IPS-NIHi7 (cell line): ENCODE results near the gene MZT2B.
A peak's percentile ranks its signal among the peaks of the same experiment; 100 is the strongest.
"Not testable (repeated sequence)": the region's sequence is repeated elsewhere in the genome, so short reads cannot be mapped to it uniquely, and the experiment has no call there.

Experiments
- DNase-seq: peaks from one replicate; pipeline ENCODE4 v3.0.0; 2012; ENCODE audit warnings: mixed read lengths; ENCODE audit errors: extremely low spot score

Gene MZT2B

DNA sequence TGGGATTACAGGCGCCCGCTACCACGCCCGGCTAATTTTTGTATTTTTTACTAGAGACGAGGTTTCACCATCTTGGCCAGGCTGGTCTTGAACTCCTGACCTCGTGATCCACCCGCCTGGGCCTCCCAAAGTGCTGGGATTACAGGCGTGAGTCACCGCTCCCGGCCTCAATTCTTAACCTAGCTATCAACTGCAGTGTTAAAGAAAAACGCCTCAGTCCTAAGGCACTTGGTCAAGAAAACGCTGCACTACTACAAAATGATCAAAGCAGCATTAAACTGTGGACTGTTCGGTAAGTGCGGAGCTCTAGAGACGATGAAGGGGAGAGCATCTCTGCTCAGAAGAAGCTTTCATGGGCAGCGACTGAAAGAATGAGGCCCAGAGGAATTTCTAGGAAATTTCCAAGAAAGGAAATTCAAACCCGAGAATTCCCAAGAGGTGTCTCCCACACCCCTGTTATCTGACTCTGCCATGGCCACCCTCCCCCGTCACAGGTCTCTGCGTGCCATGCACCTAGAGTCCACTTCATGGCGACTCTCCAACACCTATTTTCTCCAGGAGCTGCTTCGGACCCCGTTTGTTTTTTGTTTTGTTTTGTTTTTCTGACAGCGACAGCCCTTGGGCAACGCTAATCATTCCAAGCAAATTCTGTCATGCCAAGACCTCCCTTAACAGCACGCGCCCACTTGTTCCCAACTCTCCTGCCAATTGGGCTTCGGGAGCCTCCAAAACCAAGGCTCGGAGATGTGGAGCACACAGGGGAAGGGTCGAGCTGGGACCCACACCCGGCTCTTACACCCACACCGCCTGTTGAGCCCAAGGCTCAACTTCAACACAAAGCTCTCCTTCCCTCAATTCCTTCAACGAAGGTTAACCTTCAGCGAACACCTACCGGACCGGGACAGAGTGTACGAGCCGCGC is 1.4 kb upstream of the MZT2B start:
- DNase-seq = not testable (repeated sequence)

DNA sequence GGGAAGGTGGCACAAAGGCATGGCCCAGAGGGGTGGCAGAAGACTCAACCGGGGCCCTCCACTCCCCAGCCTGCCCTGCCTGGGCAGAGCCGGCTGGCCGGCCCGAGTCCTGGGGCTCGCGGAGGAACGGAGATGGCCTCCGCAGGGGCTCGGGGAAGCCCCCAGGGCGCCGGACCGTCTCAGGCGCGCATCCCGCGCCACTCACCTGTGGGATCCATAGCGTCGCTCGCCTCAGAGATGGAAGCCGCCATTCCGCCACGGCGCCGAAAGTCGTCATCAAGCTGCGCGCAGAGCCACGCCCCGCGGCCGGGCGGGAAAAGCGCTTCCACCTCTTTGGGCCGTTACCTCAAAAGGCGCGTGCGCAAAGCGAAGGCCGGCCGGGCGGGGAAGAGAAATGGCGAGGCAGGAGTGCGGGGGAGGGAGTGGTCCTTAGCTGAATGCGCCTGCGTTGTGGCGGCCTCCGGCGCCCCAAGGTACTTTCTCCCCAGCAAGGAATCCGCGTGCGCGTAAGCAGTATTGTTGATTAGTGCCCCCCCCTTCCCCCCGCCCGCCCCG is 660 bp upstream of the MZT2B start, which contains the start of gene SMPD4:
SMPD4 (minus strand) TSS at position 278 of the 555 bp plus-strand sequence. CDS start 5,010 bp downstream, outside the sequence.
- DNase-seq = peak; percentile 87

DNA sequence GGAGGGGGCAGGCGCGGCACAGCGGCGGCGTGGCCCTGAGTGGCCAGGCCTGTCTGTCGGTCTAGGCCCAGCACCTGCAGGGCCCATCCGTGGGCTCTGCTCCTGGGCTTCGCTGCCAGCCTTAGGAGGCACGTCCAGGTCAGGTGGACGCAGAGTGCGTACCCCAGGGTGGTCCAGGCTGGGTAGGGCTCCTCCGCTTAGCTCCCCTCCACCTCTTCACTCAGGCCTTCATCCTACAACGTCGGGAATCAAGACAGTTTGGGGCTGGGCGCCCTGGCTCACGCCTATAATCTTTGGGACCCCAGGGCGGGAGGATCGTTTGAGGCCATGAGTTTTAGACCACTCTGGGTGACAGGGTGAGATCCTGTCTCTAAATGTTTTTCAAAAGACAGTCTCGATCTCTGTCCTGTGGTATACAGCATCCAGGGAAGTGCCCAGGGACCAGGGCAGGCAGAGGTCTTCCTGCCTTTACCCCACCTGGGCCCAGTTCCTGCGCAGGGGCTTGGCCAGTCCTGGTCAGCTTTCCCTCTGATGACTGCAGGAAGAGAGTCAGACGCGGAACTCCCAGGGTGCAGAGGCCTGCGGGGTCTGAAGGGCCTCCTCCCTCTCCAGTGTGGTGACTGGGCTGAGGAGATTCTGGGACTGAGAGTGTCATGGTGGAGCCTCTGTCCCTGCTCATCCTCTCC is 907 bp downstream of the MZT2B start:
- not testable (repeated sequence) for DNase-seq

DNA sequence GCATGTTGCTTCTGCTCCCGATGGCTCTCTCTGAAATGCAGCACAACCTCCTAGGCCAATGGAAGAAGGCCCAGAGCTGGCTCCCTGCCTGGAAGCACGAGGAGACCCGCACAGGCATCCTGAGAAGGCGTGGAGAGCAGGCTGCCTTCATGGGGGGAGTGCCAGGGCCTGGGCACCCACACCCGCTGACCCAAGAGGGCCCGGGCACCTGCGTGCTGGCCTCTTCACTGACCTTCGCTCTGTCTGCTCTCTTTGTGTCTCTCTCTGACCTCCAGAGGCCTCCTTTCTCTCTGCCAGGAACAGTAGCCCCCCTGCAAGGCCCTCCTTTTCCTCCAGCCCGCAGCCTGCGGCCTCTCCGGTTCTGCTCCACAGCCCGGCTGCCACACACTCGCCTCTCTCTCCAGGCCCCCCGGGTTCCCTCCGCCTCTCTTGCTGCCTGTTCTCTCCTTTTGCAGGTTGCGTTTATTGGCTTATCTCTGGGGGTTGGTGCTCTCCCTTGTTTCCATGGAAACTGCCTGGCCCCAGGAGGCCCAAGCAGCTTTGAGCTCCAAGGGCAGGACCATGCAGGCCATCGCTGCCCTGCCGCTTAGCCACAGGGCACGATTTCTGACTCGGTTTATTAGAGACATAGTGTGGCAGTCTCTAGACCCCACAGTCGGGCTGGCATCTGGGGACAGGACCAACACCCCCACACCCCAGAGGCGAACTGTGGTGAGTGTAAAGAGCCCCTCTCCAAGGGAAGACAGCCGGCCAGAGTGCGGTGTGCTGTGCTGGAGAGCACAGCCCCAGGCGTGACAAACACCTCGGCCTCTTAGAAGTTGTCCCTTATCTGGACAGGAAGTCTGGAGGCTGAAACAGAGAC is 1.7 kb downstream of the MZT2B start:
- DNase-seq = no peak

DNA sequence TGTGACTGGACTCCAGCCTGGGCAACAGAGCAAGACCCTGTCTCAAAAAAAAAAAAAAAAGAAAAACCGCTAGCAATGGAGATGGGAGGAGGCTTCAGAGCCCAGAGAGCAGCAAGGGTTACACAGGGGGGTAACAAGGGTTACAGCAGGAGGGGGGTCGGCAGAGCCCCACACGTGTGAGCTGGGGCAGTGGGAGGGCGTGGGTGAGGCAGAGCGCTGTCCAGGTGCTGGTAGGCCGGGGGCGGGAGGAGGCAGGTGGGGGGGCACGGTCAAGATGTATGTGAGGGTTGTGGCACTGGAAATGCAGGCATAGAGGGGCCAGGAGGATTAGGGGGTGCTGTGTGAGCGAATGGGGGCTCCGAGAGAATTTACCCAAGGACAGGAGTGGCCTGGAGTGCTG is 3.4 kb downstream of the MZT2B start:
- no peak for DNase-seq

DNA sequence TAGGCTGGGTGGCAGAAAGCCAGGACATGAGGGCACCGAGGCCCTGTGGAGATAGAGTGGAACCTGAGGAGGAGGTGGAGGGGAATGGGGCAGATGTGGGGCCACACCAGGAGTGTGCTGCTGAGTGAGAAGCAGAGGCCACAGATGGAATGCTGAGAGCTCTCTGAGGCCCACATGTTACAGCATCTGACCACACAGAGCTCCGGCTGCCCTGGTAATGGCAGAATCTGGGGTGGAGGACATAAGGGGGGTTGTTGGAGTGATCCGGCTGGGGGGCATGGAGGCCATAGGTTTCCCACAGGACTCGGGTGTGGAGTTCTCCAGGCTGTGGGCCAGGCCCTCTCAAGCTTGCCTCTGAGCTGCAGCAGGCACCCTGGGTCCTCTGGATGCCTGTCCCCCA is 3.8 kb downstream of the MZT2B start:
- DNase-seq = no peak

DNA sequence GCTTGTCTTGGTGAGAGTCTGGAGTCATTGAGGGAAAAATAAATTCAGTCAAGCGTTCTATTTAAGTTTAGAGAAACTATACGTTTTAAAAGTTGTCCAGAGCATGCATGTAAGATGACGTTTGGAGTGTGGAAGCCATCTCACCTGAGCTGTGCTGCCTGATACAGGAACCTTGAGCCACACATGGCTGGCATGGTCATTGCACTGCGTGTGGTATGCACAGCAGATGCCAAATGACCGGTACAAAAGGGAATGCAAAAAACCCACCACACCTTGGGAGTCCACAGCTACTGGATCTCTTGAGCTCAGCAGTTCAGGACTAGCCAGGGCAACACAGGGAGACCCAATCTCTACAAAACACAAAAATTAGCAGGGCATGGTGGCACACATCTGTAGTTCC is 4.3 kb downstream of the MZT2B start:
- no peak for DNase-seq

DNA sequence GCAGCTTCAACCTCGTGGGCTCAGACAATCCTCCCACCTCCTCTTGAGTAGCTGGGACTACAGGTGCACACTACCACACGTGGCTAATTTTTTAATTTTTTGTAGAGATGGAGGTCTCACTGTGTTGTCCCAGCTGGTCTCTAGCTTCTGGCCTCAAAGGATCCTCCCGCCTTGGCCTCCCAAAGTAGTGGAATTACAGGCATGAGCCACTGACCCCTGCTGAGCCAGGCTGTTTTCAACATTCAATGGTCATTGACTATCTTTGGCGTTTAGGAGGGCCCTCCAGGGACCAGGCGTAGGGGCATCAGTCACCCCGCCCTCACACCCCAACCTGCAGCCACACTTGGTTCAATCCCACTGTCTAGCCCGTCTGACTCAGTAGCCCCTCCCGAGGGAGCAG is 5.2 kb downstream of the MZT2B start:
- DNase-seq = no peak

DNA sequence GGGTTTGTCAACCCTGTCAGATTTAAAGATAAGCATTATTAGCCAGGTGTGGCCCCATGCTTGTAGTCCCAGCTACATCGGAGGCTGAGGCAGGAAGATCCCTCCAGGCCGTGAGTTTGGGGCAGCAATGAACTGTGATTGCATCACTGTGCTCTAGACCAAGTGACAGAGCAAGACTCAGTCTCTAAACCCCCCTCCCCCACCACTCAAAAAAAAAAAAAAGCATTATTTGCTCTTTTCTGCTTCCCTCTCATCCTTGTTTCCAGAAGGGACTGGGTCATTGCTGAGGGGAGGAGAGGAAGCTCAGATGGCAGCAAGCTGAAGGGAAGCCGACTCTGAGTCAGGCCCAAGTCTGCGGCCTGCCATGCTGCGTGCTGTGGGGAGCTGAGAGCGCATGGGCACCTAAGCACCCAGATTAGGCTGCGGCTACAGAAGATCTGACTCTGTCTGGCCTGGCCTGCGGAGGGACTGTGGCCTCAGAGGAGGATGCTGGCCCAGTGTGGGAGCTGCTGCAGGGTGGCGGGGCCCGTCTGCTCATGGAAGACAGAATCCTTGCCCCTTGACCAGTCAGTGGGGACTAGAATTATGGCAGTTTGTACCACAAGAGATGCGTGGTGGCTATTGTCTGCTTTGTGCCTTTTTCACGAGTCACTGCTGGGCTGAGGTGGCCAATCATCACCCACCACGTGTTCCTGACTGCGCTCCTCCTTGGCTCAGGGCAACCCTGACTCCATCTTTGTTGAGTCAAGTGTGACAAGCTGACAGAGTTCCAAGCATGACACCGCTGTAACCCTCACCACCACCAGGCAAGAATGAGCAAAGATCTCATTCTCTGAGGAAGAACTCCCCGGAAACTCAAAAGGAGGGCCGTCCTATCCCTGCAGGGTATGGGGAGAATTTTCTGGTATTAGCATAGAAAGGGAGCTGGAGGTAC is 6.1 kb downstream of the MZT2B start:
- not testable (repeated sequence) for DNase-seq

DNA sequence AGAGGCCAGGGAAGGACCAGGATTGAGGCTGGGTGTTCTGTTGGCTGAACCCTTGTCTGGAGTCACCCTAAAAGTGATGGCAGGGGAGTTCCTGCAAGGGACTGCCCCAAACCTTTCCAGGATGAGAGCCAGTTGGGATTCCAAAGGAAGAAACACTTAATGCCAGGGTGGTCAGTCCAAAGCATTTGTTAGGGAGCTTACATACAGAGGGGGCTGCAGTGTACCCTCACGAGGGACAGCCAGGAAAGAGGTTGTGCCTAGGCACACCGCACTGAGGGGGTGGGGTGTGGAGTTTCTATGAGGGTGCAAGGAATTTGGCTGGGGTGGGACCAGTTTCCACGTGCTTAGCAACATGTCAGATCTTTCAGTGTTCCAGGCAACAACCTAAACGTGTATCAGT is 6.9 kb downstream of the MZT2B start:
- DNase-seq = not testable (repeated sequence)

DNA sequence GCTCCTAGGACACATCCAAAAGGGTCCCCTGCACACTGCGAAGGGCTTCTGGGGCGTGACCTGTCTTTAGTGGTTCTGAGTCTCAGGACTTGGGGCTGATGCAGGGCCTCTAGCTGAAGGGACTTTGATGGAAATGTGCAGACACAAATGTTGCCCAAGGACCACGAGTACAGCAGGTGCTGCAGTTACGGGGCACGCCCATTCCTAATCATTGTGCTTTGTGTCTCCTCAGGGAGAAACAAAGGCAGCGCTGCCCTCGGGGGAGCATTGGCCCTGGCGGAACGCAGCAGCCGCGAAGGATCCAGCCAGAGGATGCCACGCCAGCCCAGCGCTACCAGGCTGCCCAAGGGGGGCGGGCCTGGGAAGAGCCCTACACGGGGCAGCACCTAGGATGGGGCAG is 8.2 kb downstream of the MZT2B start:
- no peak for DNase-seq

DNA sequence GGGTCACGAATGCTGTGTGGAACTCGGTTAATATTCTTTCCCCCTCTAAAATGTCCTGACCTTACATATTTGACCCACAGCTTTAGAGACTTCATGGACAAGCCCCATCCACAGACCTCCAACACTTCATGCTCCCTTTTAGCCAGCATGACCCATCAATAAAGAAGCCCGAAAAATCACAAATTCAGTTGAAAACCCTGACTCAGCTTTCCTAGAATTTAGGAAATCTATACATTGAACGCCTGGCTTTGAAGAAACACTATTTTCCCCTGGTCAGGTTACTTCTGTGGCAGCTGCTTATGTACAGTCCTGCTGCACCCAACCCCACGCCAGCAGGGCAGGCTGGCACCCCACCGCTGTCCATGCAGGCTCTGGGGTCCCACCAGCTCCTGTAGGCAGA is 9.3 kb downstream of the MZT2B start:
- not testable (repeated sequence) for DNase-seq

DNA sequence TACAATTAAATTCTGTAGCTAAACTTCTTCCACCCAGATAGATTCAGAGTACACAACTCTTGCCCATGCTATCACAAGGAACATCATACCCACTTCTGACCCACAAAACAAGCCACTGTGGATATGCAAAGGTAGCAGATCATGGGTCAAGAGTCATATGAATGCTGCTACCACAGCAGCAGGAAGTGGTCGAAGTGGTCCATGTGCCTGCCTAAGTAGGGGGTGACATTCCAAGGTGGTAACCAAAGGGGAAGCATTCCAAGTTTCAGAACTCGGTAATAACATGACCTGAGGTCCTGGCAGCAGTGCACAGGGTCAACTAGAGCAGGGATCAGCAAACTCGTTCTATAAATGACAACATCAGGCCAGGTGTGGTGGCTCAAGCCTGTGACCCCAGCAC is 10.4 kb downstream of the MZT2B start:
- not testable (repeated sequence) for DNase-seq

DNA sequence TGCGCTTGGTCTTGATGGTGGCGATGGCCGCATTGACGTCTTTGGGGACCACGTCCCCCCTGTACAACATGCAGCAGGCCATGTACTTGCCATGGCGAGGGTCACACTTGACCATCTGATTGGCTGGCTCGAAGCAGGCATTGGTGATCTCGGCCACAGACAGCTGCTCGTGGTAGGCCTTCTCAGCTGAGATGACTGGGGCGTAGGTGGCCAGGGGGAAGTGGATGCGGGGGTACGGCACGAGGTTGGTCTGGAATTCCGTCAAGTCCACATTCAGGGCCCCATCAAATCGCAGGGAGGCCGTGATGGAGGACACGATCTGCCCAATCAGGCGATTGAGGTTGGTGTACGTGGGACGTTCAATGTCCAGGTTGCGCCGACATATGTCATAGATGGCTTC is 11.8 kb downstream of the MZT2B start:
- not testable (repeated sequence) for DNase-seq

DNA sequence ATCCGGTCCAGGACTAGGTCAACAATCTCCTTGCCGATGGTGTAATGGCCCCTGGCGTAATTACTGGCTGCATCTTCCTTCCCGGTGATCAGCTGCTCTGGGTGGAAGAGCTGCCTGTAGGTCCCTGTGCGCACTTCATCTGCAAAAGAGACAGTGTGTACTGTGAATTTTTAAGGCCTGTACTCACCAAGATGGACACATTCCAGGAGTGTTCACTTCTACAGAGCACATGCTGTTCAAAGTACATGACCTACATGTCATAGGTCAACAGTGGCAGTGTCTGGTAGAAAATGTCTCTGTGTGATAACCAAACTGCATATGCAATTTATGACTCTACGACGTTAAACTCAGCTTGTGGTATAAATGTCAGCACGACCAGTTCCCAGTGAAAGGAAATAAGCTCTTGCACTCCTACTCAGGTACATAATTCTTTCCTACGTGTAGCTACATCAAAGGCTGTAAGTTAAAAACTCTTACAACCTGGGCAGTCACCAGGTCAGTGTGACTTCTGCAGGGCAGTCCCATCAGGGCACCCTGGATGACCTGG is 13.1 kb downstream of the MZT2B start:
- not testable (repeated sequence) for DNase-seq

DNA sequence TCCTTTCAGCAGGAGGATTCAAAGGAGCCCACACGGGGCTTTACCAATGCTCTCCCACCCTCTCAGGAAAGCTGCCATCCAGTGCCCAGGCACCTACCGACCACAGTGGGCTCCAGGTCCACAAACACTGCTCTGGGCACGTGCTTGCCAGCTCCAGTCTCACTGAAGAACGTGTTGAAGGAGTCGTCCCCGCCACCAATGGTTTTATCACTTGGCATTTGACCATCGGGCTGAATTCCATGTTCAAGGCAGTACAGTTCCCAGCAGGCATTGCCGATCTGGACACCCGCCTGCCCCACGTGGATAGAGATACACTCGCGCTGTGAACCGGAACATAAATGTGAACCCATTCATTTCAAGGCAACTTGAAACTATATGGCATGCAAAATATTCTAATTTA is 14.0 kb downstream of the MZT2B start:
- not testable (repeated sequence) for DNase-seq

DNA sequence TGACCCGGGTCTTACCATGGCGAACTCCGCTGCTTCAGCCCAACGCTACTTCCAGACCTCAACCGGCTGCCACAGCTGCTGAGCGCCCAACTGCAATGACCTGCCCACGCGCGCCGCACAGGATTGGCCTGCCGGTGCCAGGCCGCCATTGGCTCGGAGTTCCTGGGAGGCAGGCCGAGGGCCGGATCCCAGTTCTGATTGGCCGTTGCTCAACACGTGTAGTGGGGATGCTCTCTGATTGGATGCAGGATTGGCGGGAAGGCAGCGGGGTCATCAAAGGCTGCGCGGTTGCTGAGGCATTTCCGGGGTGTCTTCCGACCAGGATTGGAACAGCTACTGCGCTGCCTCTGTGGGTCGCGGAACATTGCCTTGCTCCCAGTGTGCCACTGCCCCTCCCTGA is 16.3 kb downstream of the MZT2B start, which contains the start of gene TUBA3E:
TUBA3E (minus strand) TSS at position 97 of the 400 bp plus-strand sequence; CDS start at position 18, 79 bp downstream.
- no peak for DNase-seq

DNA sequence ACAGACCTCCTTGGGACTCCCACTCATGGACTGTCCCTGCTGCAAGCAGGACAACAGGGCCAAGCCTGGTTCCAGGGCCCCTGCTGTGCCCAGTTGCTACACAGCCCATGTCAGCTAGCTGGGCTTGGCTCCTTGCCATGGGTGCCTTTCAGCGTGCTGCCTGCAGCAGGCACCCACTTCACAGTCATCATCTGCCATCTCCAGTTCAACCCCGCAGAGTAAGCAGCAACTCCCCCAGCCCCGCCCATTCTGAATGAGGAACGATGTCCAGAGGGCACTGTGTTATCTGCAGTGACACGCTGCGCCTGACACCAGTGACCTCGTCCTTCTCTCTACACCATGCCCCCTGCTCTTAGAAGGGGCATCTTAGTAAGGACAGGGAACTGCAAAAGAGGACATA is 20.5 kb downstream of the MZT2B start:
- DNase-seq = not testable (repeated sequence)

DNA sequence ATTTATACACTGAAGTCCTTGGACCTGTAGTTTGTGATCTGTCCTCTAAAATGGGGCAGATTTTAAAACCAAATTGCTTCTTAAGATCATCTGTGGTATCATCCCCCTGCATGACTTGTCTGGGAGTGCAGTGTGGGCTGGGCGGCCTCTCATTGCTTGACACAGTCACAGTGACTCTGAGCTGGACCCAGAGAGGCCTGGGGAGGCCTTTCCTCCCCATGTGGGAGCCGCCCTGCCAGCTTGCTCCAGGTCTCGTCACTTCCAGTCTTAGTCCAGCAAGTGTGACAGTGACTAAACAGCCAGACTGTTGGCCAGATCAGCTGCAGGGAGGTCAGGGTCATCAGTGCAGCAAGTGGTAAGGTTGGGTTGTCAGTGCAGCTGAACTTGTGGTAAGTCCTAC is 21.1 kb downstream of the MZT2B start:
- not testable (repeated sequence) for DNase-seq

DNA sequence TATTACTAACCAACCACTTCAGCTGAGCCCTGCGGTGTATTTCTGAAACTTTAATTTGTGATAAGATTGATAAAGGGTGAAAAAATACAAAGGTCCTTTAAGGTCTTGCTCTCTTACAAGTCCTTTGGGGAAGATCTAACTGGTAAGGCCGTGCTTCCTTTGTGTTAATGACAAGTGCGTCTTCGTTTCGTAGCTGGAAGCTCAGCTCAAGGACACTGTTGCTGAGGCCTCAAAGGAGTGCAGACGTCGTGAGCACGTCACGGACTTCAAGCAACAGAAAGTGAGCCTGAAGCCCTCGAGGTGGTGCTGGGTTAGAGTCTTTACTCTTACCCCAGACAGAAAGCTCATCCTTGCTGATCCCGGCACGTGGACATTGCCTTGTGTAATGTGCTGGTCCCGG is 25.0 kb downstream of the MZT2B start:
- not testable (repeated sequence) for DNase-seq
